ENCODE data around the gene GLCCI1. TPM values are rescaled to one million over a fixed set of nuclear protein-coding genes. Genes with fewer than 3 reads are reported as not detected.

GLCCI1 gene
- total and polyA plus RNA-seq, 10 of the 15 experiments (the other 5 are each of a cell fraction or from before 2014, with no cell fraction given): 12.6 to 92.0 (median 27.6) TPM

- Histone ChIP-seq H4K20me1 (ENCODE audit: control insufficient read depth, insufficient read depth) (no peaks in the 10 kb centered on the region), H3K9ac (ENCODE audit: control insufficient read depth, insufficient read depth, low read length) (no peak overlapping the region), H3K4me1 (ENCODE audit: control insufficient read depth, insufficient read depth, low read length) (peaks cover 6% of the 10 kb centered on the region; the same call in 1 of the 2 replicates), H3K9me3 (replicated peaks; ENCODE audit: control insufficient read depth, insufficient read depth, low read length) (peaks cover 13% of the 10 kb centered on the region), H3K79me2 (ENCODE audit: control insufficient read depth, insufficient read depth, low read length) (peaks cover 94% of the 10 kb centered on the region), H2AFZ (ENCODE audit: control insufficient read depth, low read depth, low read length) (no peak overlapping the region), H3K4me2 (ENCODE audit: control insufficient read depth, insufficient read depth) (no peak overlapping the region), H3K36me3 (ENCODE audit: control insufficient read depth in 2 of 2, insufficient read depth in 2 of 2, low read length in 1 of 2) (0 out of 4 replicates have a peak, but pooled peaks cover 0 to 3% of the 10 kb centered on the region in 2 experiments), H3K27ac (ENCODE audit: control insufficient read depth, insufficient read depth) (no peak overlapping the region), H3K27me3 (replicated peaks in 1 of 2; ENCODE audit: control insufficient read depth in 2 of 2, insufficient read depth in 2 of 2, low read length in 1 of 2) (no peaks in the 10 kb centered on the region), H3K4me3 (no peak overlapping the region)
- CTCF ChIA-PET: interaction anchor here (1.0 to 1.7 kb wide), 5 partner anchors 9 to 201 kb away, joined by 3 to 6 read pairs (median 4); no protein-coding TSS in a partner anchor
- intact Hi-C loops (cut with micrococcal nuclease; ENCODE audit: unreplicated experiment): no loop called here
- in situ Hi-C loops (cut with MboI): no loop called here
- no peak for FAIRE-seq
- DNase-seq (ENCODE audit: low read depth, low spot score): no peak
- no peak for ATAC-seq
- SMC1A ChIA-PET (ENCODE audit: uncharacterized antibody, unreplicated experiment): interaction anchor here (0.6 to 3.4 kb wide), 9 partner anchors 9 to 228 kb away, joined by 3 to 17 read pairs (median 5); no protein-coding TSS in a partner anchor
- no TSS peak for BruUV-seq (replicated peaks)
- POLR2A ChIA-PET: no interaction called here
- RAD21 ChIA-PET (ENCODE audit: unreplicated experiment): interaction anchor here (1.0 to 2.3 kb wide), 5 partner anchors 8 to 201 kb away, joined by 4 to 6 read pairs (median 4); no protein-coding TSS in a partner anchor
- TF ChIP-seq SREBF2 (IDR thresholded peaks at IDR 0.05; ENCODE audit: low read length) (no peak), EGR1 (IDR thresholded peaks at IDR 0.05; ENCODE audit: borderline replicate concordance in 1 of 2, low read depth in 2 of 2, low read length in 2 of 2) (no peak), JUND (IDR thresholded peaks at IDR 0.05; ENCODE audit: low read depth, low read length) (no peak), NRF1 (conservative IDR thresholded peaks at IDR 0.05; ENCODE audit: low read depth, low read length) (no peak), NBN (IDR thresholded peaks at IDR 0.05) (no peak), HDGF (IDR thresholded peaks at IDR 0.05) (no peak), TCF7 (IDR thresholded peaks at IDR 0.05; ENCODE audit: borderline replicate concordance) (no peak), YBX1 (IDR thresholded peaks at IDR 0.05) (no peak), CHD2 (IDR thresholded peaks at IDR 0.05; ENCODE audit: borderline replicate concordance, low read depth, low read length) (no peak), MEF2A (IDR thresholded peaks at IDR 0.05; ENCODE audit: insufficient read depth, low read depth, low read length) (no peak), SMC3 (IDR thresholded peaks at IDR 0.05; ENCODE audit: borderline replicate concordance, low read length) (no peak), BCL3 (IDR thresholded peaks at IDR 0.05; ENCODE audit: borderline replicate concordance, insufficient read depth, low read depth, low read length, poor library complexity, severe bottlenecking) (no peak), NKRF (conservative IDR thresholded peaks at IDR 0.05) (no peak), NR2C1 (IDR thresholded peaks at IDR 0.05) (no peak), ZBTB33 (IDR thresholded peaks at IDR 0.05) (no peak), PKNOX1 (IDR thresholded peaks at IDR 0.05) (no peak), KDM1A (IDR thresholded peaks at IDR 0.05; ENCODE audit: borderline replicate concordance) (no peak), ATF3 (IDR thresholded peaks at IDR 0.05; ENCODE audit: borderline replicate concordance, extremely low read depth, low read depth, low read length) (no peak)
Measured at GRCh38 chr7:7988706-7989105, 20.1 kb downstream of the GLCCI1 start.
